GM19467 (cell line): ENCODE data around the gene AKT1S1.
"Not testable (repeated sequence)": the region's sequence is repeated elsewhere in the genome, so short reads cannot be mapped to it uniquely, and the experiment has no call there.

Source experiments
- ATAC-seq: cut with Tn5 transposase; IDR thresholded peaks from one replicate; pipeline ENCODE4 v1.9.1; 2021; ENCODE audit warnings: mild to moderate bottlenecking, moderate library complexity; ENCODE audit not compliant: unreplicated experiment

The AKT1S1 gene

GRCh38 chr19:49877020-49877878, at the start of gene AKT1S1, which contains the start of gene TBC1D17:
Gene AKT1S1, minus strand, starts transcription at chr19:49877355. Its CDS starts 4,060 bp downstream, at chr19:49873295.
Gene TBC1D17, plus strand, starts transcription at chr19:49877702. Its CDS starts 22 bp downstream, at chr19:49877724.
- ATAC-seq, result peak; percentile 47

- ATAC-seq, result no peak
Observed at GRCh38 chr19:49926515-49926914, 49.4 kb upstream of the AKT1S1 start.

GRCh38 chr19:49925486-49925885, 48.3 kb upstream of the AKT1S1 start:
- no peak for ATAC-seq

- not testable (repeated sequence) for ATAC-seq
Observed at GRCh38 chr19:49924881-49925210, 47.7 kb upstream of the AKT1S1 start.

GRCh38 chr19:49924004-49924880, 47.1 kb upstream of the AKT1S1 start:
- ATAC-seq, result no peak

GRCh38 chr19:49923055-49924003, 46.2 kb upstream of the AKT1S1 start:
- no peak for ATAC-seq

- ATAC-seq, result no peak
Observed at GRCh38 chr19:49921871-49922795, 45.0 kb upstream of the AKT1S1 start.

- no peak for ATAC-seq
Observed at GRCh38 chr19:49920624-49921363, 43.6 kb upstream of the AKT1S1 start.

GRCh38 chr19:49918089-49918488, 40.9 kb upstream of the AKT1S1 start:
- no peak for ATAC-seq

- ATAC-seq, result no peak
Observed at GRCh38 chr19:49916839-49917733, 39.9 kb upstream of the AKT1S1 start.

- ATAC-seq, result no peak
Observed at GRCh38 chr19:49915271-49915670, 38.1 kb upstream of the AKT1S1 start.

GRCh38 chr19:49913720-49914119, 36.6 kb upstream of the AKT1S1 start:
- no peak for ATAC-seq

- ATAC-seq, result no peak
Observed at GRCh38 chr19:49912965-49913685, 36.0 kb upstream of the AKT1S1 start.

- no peak for ATAC-seq
Observed at GRCh38 chr19:49911381-49912145, 34.4 kb upstream of the AKT1S1 start.

GRCh38 chr19:49910179-49910578, 33.0 kb upstream of the AKT1S1 start:
- no peak for ATAC-seq
